NCI-H2081 treated with DMSO at 0.1 percent for 48 hours (cell line): Measurements from ENCODE around the gene PTMA.
"Not testable (repeated sequence)": the region's sequence is repeated elsewhere in the genome, so short reads cannot be mapped to it uniquely, and the experiment has no call there.

Experiments
- DNase-seq: peaks from one replicate; lab custom pipeline; 2025; lab: John Stamatoyannopoulos, UW

The PTMA gene

GRCh38 chr2:231707927-231708772 lies at the start of gene PTMA:
Gene PTMA, plus strand, starts transcription at chr2:231708525. Its CDS starts 182 bp downstream, at chr2:231708707.
- peak; percentile 95 for DNase-seq

- not testable (repeated sequence) for DNase-seq
These were observed 48.3 kb upstream of the PTMA start for GRCh38 chr2:231660073-231660472.

GRCh38 chr2:231660860-231661259 lies 47.5 kb upstream of the PTMA start:
- no peak for DNase-seq

- DNase-seq = no peak
These were observed 46.8 kb upstream of the PTMA start for GRCh38 chr2:231661422-231662027.

DNA sequence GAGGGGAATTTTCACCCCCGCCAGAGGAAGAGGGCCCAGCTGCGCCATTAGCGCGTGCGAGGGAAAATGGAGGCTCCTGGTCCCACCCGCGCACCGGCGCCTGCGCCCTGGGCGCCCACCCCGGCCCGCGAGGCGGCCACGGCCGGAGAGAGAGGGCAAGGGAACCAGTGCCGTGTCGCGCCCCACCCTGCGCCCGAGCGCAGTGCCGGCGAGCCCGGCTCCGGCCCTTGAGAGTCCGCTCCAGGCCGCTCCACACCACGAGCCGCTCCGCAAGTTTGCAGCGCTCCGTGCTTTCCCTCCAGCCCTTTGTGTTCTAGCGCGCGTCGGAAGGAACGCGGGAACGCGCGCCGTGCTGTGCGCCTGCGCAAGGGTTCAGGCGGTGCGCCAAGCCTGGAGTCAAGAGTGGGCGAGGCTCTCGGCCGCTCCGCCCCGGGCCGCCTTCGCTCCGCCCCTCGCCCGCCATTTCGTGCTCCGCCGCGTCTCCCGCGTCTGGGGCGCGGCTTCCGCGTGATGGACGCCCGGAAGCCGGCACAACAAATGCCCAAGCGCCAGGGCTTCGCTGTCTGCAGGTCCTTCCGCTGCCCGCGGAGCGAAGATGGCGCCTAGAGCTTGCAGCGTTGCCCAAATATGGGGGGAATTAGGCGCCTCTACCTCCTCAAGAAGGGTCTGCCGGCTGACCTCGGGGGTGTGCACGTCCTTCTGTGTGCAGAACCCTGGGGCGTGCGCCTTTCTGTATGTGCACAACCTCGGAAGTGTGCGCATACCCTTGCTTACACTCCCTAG lies 46.1 kb upstream of the PTMA start:
- DNase-seq = peak; percentile 88

DNA sequence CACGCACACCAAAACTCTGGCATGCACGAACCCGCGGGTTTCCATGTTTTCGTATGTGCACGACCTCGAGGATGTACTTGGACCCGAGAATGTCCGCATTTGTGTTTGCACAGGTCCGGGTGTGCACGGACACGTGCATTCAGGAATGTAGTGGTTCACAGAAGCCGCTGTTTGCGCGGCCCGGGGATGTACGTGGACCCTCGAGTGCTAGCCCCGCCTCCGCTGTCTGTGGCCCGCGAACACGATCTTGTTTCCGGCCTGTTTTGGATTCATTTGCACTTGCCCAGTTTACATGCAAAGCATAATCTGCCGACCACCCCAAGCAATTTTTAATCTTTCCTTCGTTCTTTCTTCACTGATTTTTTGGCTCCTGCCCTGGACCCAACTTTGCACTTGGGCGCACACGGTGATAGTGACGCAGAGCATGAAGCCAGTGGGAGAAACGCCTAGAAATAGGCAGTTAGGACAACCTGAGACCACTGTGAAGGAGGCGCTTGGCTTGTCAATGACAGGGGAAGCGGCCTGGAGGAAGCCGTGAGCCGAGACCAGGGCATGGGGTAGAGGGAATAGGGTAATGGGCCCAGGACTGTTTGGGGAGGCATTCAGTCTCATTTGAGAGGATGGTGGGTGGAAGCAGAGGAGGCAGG lies 45.4 kb upstream of the PTMA start:
- DNase-seq = no peak

GRCh38 chr2:231663458-231664212 lies 44.7 kb upstream of the PTMA start:
- no peak for DNase-seq

GRCh38 chr2:231664727-231665126 lies 43.6 kb upstream of the PTMA start:
- no peak for DNase-seq

DNA sequence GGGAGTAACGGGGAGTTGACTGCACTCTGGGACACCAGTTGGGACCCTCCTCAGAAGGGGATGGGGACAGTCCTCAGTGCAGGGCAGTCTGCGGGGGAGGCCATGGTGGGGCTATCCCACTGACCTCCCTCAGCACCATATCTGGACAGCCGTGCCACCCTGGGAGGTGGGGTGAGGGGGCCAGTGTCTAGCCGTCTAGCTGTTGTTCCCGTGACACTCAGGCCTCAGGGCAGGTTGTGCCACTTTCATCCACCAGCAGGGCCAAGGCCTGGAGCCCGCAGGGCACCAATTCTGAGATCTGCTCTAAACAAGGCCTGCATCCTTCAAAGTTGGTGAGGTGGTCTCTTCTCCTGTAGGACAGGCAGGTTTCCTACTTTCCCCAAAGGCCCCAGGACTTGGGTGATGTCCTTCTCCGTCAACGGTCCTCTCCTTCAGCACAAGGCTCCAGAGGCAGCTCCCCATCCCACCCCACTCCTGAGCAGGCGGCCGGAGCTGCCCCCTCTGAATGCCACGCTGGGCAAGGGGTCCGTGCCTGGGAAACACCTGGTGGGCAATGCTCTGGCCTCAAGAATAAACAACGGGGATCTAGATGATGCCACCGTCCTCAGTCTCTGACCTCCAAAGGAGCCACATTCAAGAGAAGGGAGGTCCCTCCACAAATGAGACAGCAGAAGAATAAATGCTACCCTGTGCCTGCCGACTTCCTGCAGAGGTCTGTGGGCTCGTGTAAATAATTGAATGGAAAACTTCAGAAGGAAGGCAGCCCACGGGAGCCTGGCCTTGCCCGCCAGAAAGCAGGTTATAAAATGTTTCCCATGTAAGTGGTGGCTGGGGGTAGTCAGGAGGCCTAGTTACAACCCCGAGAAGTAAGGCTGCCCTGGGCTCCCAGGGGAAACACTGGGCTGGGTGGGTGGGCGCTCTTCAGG lies 42.8 kb upstream of the PTMA start:
- no peak for DNase-seq

GRCh38 chr2:231666171-231667095 lies 41.9 kb upstream of the PTMA start:
- no peak for DNase-seq

GRCh38 chr2:231667096-231667427 lies 41.3 kb upstream of the PTMA start:
- DNase-seq = no peak

DNA sequence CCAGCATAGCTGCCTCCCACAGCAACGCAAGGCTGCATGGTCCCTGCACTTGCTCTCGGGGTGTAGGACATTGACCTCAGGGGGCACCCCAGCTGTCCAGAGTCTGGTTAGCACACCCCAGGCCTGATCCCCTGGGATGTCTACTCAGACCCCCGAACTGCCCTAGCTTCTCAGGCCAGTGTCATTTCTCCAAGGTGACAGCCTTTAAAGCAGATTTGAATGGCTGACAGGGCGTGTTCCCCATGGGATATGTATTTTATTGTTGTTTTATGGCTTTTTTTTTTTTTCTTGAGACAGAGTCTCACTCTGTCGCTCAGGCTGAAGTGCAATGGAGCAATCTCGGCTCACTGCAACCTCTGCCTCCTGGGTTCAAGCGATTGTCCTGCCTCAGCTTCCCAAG lies 40.8 kb upstream of the PTMA start:
- no peak for DNase-seq

GRCh38 chr2:231668981-231669380 lies 39.3 kb upstream of the PTMA start:
- no peak for DNase-seq

DNA sequence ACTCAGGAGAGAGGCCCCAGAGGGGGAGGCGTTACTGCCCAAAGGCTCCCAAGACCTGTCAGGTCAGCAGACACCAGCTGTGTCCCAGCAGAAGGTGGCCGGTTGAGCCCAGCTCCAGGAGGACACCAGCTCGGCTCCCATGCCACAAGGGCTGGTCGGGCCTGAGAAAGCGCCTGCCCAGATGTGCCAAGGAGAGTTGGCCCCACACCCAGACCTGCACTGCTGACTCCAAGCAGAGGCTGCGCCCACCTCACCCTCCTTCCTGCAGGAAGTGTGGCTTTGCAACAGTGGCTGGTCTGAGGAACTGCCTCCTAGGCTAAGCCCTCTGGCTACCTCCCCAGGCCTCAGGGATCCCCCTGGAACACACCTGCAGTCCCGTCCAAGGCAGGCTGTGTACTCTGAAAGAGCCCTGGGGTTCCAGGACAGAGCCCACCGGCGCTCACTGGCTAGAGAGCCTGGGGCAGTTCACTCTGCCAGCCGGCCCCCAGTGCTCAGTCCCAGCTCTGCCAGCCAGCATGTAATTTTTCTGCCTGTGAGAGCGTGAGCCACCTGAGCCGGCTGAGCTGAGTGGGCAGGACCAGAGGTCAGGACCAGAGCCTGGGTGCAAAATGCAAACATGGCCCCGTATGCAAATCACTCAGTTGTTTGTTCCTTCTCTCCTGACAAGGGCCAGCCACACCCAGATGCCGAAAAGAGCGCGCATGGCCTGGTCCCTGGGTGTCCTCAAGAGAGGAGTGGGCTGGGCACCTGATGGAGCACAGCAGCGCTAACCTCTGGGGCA lies 36.9 kb upstream of the PTMA start:
- no peak for DNase-seq

GRCh38 chr2:231672617-231673347 lies 35.5 kb upstream of the PTMA start:
- no peak for DNase-seq

GRCh38 chr2:231673348-231673770 lies 35.0 kb upstream of the PTMA start:
- no peak for DNase-seq

- DNase-seq = no peak
These were observed 33.6 kb upstream of the PTMA start for GRCh38 chr2:231674587-231675338.
